HT-29 (cell line): ENCODE measurements around the gene GPR160. TPM values are rescaled to one million over a fixed set of nuclear protein-coding genes. Genes with fewer than 3 reads are reported as not detected.

Experiments
- DNase-seq: peaks from one replicate; pipeline ENCODE4 v3.0.0-alpha.2; 2015; ENCODE audit warnings: low spot score
- total RNA-seq: library from RNA; depleted of rRNA; stranded (reverse); fragments of >200 nt; shearing (Covaris generic); gene quantifications from 2 replicates; pipeline ENCODE4 v1.2.3, GENCODE V29; 2014

The GPR160 gene
- total RNA-seq, 1 experiment from 2014 or later: 32.1 TPM

DNA sequence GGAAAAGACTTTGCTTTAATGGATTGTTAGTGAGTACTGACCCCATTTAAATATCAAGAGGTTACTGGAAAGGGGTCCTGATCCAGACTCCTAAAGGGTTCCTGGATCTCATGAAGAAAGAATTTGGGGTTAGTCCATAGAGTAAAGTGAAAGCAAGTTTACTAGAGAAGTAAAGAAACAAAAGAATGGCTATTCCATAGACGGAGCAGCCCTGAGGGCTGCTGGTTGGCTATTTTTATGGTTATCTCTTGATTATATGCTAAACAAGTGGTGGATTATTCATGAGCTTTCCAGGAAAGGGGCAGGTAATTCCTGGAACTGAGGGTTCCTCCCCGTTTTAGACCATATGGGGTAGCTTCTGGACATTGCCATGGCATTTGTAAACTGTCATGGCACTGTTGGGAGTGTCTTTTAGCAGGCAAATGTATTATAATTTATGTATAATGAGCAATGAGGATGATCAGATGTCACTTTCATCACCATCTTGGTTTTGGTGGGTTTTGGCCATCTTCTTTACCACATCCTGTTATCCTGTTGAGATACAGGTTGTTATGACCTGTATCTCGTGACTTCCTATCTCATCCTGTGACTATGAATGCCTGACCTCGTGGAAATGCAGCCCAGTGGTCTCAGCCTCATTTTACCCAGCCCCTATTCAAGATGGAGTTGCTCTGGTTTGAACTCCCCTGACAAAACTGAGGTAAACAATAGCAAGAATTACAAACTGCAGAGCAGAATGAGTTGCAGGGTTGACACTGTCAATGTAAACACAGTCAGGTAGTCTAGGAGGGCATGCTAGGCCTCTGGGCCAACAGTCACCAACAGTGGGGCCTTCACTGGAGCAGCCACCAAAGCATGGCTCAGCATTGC, 10.3 kb upstream of the GPR160 start:
- no peak for DNase-seq

GRCh38 chr3:170033489-170033888, 4.3 kb upstream of the GPR160 start:
- no peak for DNase-seq

GRCh38 chr3:170038434-170039110, 777 bp downstream of the GPR160 start:
- DNase-seq: peak; percentile 64

DNA sequence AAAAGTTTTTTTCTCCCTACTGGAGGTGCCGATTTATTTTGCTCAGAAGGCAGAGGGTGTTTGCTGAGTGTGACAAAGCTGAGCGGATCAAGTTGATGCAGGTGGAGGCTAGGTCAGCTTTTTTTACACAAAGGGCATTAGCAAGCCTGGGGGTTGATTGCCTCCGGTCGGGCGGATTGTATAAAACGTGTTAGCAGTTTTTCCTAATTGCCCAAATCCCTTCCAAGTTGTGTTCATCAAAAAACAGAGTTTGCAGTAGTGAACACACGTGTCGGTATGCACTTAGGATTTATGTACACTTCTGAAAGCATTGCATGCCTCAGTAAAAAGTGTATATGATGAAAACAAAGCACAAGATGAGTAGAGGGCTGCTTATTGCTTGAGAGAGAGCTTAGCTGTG, 2.6 kb downstream of the GPR160 start:
- no peak for DNase-seq

DNA sequence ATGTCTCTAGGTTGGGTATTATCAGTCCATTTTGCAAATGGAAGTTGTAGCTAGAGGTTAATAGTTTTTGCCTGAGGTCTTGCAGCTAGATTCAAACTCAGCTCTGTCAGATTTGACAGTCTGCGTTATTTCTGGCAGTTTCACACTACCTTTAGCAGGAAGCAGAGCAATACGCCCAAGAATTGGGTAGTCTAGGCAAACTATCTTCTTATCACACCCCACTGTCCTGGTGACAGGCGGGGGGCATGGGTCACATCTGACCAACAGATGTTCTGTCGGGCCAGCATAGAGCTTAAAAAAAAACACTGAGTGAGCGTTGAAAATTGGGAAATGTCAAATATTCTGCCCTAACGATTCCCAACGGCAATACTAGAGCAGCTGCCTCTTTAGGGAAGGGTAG, 5.7 kb downstream of the GPR160 start:
- DNase-seq: no peak

GRCh38 chr3:170044271-170044670, 6.5 kb downstream of the GPR160 start:
- DNase-seq: no peak

DNA sequence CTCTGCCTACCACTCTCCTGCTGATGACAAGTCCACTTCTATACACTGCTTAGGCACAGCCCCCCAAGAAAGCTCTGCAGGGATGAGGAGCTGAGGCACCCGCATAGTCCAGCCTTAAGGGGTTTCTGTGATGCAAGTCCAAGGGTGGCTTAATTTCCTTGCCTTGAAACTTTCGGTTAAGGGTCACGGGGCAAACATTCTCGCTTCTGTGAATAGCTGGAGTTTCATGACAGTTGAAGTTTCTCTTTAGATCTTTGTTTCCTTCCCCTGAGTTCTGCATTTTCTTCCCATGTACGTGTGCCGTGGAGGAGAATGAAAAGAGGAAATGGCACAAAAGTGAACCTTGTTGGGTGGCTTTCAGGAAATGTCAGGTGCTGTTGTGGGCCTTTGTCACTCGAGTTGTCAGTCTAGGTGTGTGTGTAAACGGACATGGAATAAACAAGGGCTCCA, 7.0 kb downstream of the GPR160 start:
- DNase-seq: no peak

GRCh38 chr3:170046269-170047132, 8.7 kb downstream of the GPR160 start:
- peak; percentile 64 for DNase-seq

DNA sequence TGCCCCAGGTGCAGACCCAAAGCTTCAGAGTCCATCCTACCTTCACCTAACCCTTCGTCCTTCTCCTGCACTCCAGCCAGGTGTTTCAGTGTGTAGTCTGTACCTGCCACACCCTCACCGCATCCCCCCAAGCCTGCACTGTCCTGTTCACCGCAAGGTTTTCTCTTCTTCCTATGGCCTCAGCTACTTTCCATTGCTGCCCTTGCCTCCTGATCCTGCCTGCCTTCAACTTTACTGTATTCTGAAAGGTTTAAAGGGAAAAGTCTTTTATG, 9.3 kb downstream of the GPR160 start:
- no peak for DNase-seq

GRCh38 chr3:170049146-170050000, 11.6 kb downstream of the GPR160 start:
- DNase-seq: peak; percentile 85

DNA sequence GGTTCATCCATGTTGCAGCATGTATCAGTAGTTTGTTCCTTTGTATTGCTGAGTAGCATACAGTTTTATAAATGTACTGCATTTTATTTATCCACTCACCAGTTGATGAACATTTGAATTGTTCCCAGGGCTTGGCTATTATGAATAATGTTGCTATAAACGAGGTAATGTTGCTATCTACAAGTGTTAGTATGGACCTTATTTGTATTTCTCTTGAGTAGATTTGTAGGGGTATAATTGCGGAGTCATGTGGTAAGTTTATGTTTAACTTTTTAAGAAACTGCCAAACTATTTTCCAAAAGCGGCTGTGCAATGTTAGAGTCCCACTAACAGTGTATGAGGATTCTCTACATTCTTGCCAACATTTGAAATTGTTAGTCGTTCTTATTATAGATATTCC, 13.0 kb downstream of the GPR160 start:
- no peak for DNase-seq

DNA sequence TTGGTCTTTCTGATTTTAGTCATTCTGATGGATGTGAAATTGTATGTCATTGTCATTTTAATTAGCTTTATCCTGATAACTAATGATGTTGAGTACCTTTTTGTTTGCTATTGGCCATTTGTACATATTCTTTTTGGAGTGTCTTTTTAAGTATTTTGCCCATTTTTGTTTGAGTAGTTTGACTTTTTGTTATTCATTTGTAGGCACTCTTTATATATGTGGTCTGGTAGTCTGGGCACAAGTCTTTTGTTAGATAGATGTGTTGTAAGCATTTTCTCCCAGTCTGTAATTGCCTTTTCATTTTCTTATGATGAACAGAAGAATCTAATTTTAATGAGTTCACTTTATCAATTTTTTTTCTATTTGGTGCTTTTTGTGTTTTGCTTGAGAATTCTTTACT, 14.6 kb downstream of the GPR160 start:
- DNase-seq: no peak

GRCh38 chr3:170054204-170054603, 16.4 kb downstream of the GPR160 start:
- DNase-seq: peak; percentile 49

- no peak for DNase-seq
These were observed 17.4 kb downstream of the GPR160 start for GRCh38 chr3:170055209-170055608.

DNA sequence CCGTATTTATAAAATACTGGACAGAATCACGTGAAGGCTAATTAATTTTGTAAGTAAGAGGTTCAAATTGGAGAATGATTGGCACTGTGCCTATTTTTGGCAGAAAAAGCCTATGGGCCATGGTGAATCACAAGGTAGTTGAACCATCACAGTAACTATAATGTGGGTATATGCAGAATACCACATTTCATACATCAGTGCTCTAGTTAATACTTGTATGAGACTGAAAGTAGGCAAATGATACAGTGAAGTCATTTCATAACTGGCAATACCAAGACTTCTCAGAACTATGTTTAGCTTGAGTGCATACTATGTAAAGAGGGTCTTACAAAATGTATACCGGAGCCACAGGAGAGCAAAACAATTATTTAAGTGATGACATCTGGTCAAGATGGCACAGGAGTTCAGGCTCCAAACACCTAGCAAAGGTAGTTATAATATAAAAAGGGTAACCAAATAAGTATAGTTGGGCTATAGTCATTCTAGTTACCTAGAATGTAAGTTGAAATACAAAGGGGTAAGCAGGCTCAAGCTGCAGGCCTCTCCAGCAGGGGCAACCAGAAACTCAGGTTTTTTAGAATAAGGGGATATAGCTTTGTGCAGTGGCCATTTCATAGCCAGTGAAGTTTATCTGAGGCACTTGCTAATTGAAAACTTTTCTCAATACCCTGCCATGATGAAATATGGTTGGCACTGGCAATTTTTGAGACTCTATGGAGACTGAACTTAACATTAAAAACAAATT, 19.1 kb downstream of the GPR160 start:
- no peak for DNase-seq

- DNase-seq: no peak
These were observed 19.8 kb downstream of the GPR160 start for GRCh38 chr3:170057550-170057949.

DNA sequence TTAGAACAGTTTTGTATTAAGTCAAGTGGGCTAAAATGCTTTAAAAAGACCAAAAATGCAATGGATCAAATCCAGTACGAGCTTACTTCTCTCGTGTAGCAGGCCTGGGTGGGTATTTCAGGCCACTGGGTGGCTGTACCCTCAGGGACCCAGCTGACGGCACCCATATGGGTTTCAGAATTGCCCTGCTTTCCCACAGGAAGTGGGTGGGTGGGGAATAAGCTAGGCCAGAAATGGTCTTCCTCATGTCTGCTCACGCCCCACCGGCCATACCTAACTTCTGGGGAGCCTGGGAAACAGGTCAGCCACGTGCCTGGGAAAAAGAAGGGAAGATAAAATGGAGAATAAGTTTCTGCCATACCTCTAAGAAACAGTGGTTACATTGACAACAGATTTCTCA, 20.3 kb downstream of the GPR160 start:
- DNase-seq: no peak

GRCh38 chr3:170059447-170059846, 21.7 kb downstream of the GPR160 start:
- no peak for DNase-seq

- DNase-seq: no peak
These were observed 24.3 kb downstream of the GPR160 start for GRCh38 chr3:170062068-170062467.

DNA sequence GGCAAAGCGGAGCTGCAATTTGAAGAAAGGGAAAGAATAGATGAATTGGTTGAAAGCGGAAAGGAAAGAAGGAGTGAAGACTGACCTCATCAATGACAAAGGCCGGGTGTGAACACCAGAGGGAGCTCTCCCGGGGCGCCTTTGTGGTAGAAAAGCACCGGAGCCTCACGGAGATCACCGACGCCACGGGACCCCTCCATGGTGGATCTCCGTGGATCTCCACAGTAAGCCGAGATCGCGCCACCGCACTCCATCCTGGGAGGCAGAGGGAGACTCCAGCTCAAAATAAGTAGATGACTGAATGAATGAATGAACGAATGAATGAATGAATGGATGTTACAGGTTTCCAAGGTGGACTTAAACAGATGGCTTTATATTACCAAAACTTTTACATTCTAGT, 25.0 kb downstream of the GPR160 start:
- DNase-seq: no peak

GRCh38 chr3:170063691-170064090, 25.9 kb downstream of the GPR160 start:
- no peak for DNase-seq
